Measurements from ENCODE around the gene XIRP1.

Gene XIRP1

DNA sequence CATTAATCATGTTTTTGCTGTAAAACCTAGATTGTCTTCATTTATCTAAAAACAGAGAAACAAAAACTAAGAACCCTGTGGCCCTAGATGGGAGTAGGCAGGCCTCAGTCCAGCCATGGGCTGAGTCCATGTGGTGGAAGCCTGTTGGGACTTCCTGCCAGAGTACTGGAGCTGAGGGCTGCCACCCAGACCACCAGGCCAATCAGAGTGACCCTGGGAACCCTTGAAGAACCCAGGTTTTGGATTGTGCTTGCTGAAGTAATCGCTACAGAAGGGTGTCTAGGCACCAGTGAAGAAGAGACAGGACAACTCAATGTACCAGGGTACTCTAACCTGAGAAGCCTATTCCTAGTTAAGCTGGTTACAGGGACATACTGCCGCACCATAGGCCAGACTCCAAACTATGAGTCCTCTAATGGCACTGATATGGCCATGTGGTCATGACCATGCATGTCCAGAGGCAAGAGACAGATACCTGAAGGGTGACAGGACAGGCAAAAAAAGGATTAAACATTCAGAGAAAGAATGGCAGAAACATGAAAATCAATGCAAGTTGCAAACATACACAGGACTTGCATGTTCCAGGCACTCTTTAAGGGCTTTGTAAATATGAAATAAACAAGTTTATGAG, 51.9 kb downstream of the XIRP1 start:
- DNase-seq: no peak

DNA sequence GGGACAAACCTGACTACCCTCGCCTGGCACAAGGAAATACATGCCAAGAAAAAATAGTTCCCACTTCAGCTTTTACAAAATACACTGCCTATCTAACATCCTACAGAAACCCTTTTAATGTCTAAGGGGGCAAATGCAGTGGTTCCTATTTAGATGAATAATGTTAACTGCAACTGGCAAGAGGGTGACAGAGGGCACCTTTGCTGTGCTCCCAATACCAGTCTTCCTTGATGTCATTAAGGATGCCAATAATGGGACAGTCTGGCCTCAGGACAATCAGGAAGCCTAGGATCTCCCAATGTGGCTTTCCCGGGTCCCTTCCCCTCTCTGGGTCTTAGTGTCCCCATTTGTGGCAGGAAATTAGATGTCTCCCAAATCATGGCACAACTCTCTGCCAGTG, 53.0 kb downstream of the XIRP1 start:
- DNase-seq: no peak

DNA sequence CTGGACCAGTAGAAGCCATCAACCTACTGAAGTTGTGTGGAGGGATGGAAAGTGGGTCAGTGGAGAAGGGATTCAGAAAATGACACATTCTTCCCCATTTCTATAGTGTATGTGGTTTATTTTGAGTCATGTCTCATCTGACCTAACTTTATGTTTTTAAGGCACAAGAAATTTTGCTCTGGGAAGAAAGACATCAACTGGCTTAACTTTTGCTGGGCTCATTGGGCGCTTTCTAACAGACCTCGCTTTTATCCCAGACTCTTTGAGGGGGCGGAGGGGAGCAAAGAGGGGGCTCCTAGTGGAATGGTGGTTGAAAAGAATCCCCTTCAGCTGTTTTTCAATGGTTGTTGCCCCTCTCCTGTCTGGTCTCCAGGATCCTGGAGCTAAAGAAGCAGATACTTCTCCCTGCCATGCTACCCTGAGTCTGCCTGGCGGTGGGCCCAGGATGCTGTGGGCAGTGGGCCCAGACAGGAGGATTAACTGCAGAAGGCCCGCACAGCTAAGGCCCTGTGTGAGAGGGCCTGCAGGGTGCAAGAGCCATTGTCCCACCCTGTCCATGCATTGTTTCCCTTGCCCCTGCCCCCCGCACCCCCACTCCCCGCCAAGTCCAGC, 53.5 kb downstream of the XIRP1 start:
- DNase-seq: no peak

DNA sequence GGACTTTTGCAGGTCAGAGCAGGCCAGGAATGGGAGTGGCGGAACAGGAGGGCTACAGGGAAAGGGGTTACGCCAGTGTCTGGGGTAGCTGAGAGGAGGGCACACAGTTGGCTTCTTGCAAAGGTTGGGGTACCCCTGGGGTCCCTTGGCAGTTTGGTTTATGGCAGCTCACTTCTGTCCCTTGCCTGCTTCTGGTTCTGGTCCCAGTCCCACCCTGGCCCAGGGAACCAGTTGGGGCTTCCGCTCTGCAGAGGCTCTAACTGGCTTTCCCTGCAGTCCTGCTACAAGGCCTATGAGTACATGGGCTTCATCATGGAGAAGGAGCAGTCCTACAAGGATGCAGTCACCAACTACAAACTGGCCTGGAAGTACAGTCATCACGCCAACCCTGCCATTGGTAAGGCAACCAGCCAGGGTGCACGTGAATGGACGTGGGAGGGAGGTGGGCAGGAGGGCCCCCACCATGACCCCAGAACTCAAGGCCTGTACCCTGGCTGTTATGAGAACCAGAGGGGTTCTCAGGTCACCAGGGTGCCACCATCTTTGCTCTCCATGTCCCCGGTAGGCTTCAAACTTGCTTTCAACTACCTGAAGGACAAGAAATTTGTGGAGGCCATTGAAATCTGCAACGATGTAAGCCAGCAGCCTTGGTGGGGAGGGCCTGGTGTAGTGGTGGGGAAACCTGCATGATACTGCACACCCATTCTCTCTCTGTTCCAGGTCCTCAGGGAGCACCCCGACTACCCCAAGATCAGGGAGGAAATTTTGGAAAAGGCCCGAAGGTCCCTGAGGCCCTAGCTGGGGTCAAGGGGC, 54.2 kb downstream of the XIRP1 start:
- no peak for DNase-seq

DNA sequence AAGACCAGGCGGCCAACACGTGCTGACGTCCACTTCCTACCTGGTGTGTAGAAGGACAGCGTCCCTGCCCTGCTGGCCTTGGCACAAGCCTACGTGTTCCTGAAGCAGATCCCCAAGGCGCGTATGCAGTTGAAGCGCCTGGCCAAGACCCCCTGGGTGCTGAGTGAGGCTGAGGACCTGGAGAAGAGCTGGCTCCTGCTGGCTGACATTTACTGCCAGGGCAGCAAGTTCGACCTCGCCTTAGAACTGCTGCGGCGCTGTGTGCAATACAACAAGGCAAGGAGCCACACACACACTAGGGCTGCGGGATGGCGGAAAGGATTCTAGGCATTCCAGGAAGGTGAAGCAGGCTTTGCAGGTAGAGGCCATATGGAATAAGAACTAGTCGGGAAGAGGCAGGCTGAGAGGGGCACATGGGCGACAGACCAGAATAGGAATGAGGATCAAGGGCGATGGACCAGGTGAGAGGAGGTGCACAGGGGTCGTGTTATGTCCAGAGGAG, 54.9 kb downstream of the XIRP1 start:
- DNase-seq: no peak

GRCh38 chr3:39136533-39137434, 55.6 kb downstream of the XIRP1 start:
- DNase-seq: no peak

GRCh38 chr3:39135170-39135805, 57.1 kb downstream of the XIRP1 start:
- DNase-seq: no peak

DNA sequence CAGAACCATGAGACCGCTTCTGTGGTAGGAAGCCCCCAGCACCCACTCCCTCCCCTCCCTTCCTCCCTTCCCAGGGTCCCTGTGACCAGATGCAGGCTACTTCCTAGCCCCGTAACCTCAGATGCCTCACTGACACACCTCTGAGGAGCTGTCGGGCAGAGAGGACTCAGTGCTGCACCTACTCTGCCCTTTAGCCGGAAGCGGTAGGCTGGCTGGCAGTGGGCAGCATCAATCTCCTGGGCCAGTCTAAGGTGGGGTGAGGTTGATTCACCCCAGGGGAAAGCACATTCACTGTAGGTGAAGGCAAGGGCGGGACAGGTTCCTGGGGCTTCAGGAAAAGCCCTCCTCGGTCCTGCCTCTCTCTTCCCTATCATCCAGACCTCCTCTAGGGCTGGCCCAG, 58.1 kb downstream of the XIRP1 start:
- no peak for DNase-seq

GRCh38 chr3:39133822-39134221, 58.6 kb downstream of the XIRP1 start:
- DNase-seq: no peak

Measured in CD4-positive, alpha-beta T cell treated with Interleukin-12 subunit alpha and Interleukin-12 subunit beta, for 1 hour (primary cell).